Middle frontal gyrus (tissue), 1 donor: Measurements from ENCODE around the gene B4GALT5.

Experiments
- DNase-seq: peaks from one replicate; pipeline ENCODE4 v3.0.0-alpha.2; 2015; ENCODE audit warnings: low spot score; ENCODE audit errors: extremely low spot score

Gene B4GALT5

DNA sequence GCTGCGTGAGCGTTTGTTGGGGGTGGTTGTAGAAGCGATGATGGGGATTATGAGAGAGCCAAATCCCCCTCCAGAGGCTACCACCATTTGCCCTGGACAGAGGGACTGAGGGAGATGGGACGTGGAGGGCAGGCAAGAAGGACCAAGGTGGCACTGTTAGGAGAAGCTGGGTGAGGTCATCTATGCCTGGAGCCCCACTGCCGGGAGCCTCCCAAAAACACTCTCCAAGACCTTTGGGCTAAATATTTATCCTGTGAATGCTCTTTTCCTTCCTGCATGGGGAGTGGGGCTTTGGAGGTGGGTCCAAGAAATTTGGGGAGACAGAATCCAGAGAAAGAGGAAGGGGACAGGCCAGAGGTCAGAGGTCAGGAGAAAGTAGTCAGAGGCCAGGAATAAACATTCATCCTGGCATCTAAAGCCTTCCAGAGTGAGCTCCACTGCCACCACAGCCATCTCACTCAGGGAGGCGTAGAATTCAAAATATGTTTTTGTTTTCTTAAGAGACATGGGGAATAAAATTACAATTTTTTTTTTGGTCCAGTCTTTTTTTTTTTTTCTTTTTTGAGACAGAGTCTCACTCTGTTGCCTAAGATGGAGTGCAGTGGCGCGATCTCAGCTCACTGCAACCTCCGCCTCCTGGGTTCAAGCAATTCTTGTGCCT, 128.0 kb downstream of the B4GALT5 start:
- no peak for DNase-seq

DNA sequence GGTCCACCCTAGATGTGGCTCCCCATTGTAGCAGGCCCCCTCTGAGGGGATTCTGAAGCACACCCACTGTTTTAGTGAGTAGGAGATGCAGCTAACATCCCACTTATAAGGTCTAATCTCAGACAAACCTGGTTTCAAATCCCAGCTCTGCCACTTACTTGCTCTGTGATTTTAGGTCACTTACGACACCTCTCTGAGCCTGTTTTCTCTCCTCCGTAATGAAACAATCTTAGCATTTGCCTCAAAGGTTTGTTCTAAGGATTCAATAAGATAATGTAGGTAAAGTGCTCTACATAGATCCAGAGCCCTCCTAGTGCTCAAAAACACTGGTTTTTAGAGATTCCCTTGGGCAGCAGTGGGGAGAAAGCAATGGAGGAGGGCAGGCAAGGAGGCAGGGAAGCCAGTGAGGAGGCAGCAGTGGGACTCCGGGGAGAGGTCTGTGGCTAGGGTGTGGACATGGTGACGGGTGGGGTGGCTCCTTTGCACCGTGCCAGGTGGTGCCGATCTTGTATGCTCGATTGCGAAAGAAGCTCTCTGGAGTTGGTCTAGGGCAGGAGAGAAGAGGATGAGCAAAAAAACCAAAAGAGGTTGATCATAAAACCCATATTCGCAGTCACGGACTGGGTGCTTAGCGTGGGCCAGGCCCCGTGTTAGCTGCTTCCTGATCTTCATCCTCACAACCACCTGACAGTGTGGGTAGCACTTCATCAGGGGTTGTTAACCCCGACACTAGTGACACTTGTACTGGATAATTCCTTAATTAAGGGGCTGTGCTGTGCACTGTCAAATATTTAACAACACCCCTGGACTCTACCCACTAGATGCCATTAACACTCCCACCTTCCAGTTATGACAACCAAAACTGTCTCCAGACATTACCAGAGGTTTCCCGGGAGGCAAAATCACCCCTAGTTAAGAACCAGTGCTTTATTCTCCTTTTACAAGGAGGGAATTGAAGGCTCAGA, 129.0 kb downstream of the B4GALT5 start:
- DNase-seq = no peak

DNA sequence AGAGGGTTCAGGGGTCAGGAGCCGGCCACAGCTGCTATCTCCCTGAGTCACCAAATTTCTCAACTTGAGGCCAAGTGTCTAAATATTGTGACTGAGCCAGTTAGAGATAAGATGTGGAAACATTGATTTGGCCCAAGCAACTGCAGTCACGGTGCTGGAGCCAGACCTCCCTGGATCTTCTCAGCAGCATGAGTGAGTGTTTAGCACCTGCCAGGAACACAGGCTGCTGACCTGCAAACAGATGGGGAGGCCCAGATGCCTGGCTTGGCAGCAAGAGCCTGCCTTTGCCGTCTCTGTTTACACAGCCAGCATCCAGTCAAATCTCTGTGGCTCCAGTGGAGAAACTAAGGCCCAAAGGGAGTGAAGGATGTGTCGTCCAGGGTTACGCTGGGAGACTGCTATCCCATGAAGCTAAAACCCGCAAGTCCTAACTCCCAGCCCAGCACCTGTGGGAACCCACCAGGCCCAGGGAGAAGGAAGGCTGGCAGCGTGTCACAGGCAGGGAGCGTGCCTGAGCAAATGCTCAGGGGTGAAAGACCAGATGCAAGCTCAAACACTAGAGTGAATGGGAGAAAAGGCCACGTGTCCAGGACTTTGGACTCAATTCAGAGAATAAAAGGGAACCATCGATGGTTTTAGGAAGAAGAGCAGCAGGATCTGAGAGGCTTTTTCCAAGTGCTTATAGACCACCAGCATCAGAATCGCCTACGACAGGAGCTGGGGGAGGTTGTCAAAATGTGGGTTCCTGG, 129.8 kb downstream of the B4GALT5 start:
- DNase-seq = peak; percentile 4

DNA sequence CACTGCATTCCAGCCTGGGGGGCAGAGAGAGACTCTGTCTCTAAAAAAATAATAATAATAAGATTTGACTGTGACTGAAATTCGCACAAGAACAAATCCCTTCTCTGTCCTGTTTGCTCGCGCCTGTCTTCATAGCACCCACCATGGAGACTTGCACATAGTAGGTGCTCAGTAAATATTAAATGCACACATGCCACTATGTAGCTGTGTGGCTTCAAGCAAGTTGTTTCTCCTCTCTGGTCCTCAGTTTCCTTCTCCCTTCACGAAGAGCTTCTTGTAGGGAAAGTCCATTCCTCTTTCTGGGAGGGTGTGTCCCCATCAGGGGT, 130.4 kb downstream of the B4GALT5 start:
- no peak for DNase-seq
